ENCODE measurements around the gene NIPBL. TPM values are rescaled to one million over a fixed set of nuclear protein-coding genes. Genes with fewer than 3 reads are reported as not detected.

Gene NIPBL
- total RNA-seq, 1 donor from 2014 or later = 29.6 TPM

DNA sequence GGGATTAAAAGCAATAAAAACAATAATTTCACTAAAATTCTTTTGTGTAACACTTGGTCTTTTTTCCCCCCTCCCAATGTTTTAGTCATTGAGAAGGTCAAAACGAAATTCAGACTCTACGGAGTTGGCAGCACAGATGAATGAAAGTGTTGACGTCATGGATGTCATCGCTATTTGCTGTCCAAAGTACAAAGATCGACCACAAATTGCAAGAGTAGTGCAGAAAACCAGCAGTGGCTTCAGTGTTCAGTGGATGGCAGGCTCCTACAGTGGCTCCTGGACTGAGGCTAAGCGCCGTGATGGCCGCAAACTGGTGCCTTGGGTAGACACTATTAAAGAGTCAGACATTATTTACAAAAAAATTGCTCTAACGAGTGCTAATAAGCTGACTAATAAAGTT, 187.9 kb downstream of the NIPBL start:
- Histone ChIP-seq H3K27ac (no peak overlapping the region), H3K4me1 (no peaks in the 10 kb centered on the region), H3K27me3 (no peaks in the 10 kb centered on the region), H3K36me3 (peaks cover 48 to 53% of the 10 kb centered on the region in 2 donors), H3K4me3 (no peak overlapping the region), H3K9me3 (no peaks in the 10 kb centered on the region)
- DNase-seq (ENCODE audit: low spot score in 2 of 2) = no peak
- TF ChIP-seq, protein P1, sequence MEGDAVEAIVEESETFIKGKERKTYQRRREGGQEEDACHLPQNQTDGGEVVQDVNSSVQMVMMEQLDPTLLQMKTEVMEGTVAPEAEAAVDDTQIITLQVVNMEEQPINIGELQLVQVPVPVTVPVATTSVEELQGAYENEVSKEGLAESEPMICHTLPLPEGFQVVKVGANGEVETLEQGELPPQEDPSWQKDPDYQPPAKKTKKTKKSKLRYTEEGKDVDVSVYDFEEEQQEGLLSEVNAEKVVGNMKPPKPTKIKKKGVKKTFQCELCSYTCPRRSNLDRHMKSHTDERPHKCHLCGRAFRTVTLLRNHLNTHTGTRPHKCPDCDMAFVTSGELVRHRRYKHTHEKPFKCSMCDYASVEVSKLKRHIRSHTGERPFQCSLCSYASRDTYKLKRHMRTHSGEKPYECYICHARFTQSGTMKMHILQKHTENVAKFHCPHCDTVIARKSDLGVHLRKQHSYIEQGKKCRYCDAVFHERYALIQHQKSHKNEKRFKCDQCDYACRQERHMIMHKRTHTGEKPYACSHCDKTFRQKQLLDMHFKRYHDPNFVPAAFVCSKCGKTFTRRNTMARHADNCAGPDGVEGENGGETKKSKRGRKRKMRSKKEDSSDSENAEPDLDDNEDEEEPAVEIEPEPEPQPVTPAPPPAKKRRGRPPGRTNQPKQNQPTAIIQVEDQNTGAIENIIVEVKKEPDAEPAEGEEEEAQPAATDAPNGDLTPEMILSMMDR (IDR thresholded peaks at IDR 0.05) = no peak
- intact Hi-C loops (cut with DNase I) = no loop called here

DNA sequence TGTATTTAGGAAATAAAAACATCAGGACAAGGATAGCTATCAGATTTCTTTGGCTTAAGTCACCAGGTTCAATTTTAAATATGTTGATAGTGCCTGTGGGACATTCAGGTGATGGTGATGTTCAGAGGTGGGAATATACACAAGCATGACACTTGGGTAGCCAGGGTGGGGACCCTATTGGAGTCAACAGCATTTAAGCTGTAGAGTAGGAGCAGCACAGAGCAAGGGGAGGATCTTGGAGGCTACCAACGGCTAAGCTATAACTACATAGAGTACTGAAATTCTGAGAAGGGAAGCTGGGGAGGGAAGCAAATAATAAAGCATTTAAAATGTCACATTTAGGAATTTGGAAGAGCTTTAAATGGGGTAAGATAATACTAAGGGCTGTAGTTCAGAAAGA, 194.9 kb downstream of the NIPBL start:
- Histone ChIP-seq H3K4me1 (no peaks in the 10 kb centered on the region), H3K36me3 (peaks cover 0 to under 1% of the 10 kb centered on the region in 2 donors), H3K4me3 (no peak overlapping the region), H3K27ac (no peak overlapping the region), H3K27me3 (no peaks in the 10 kb centered on the region), H3K9me3 (no peaks in the 10 kb centered on the region)
- DNase-seq (ENCODE audit: low spot score in 2 of 2) = no peak
- TF ChIP-seq, protein P1 (IDR thresholded peaks at IDR 0.05) = no peak
- intact Hi-C loops (cut with DNase I) = no loop called here

DNA sequence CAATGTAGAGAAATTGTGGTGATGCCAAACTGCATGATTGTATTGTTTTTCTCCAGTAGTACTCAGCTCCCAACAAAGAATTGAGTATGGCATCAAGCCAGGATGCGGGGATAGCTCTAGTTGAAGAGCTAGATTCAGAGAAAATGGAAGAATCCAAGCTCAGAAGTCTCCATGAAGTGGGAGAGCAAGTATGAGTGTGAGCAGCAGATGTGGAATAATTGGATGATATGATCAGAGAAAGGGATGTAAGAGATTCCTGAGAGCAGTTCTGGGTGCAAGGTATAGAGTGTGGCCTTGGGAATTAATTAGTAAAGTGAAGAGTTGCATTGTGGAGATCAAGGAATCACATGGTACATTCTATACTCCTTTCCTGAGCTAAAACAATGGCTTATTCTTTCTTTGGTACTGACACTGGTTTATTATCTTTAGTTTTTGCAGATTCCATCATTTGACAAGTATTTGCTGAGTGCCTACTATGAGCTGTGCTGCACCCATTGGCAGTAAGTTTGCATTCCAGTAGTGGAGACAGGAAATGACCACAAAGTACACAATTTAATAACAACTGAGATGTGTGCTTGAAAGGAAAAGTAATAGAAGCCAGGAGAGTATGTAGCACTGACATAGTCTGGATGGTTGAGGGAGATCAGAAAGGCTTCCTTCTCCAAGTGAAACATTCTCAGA, 195.5 kb downstream of the NIPBL start:
- intact Hi-C loops (cut with DNase I) = no loop called here
- TF ChIP-seq, protein P1 (IDR thresholded peaks at IDR 0.05) = no peak
- H3K36me3 ChIP-seq = no peaks in the 10 kb centered on the region
- no peak overlapping the region for H3K27ac ChIP-seq
- H3K27me3 ChIP-seq = no peaks in the 10 kb centered on the region
- H3K4me1 ChIP-seq = no peaks in the 10 kb centered on the region
- DNase-seq (ENCODE audit: low spot score in 2 of 2) = no peak
- H3K4me3 ChIP-seq = no peak overlapping the region
- no peaks in the 10 kb centered on the region for H3K9me3 ChIP-seq

DNA sequence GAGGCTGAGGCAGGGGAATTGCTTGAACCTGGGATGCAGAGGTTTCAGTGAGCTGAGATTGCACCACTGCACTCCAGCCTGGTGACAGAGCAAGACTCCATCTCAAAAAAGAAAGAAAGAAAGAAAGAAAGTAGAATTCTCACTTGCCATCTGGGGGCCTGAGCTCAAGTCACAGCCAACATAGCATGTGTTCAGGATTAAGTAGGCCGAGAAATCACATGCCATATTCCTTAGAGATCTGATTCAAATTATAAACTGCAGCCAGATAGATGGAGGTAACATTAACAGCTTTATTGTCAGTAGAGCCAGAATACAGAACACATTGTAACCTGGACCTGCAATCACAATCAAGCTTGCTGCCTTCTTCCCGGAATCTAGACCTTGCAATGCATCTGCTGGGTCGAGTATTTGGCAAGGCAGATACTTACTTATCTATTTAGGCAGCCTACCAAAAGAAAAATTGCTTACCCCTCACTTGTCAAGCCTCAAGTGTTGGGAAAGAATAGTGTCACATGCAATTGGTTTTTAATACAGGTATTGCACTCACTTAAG, 198.9 kb downstream of the NIPBL start:
- no peak overlapping the region for H3K27ac ChIP-seq
- intact Hi-C loops (cut with DNase I) = no loop called here

DNA sequence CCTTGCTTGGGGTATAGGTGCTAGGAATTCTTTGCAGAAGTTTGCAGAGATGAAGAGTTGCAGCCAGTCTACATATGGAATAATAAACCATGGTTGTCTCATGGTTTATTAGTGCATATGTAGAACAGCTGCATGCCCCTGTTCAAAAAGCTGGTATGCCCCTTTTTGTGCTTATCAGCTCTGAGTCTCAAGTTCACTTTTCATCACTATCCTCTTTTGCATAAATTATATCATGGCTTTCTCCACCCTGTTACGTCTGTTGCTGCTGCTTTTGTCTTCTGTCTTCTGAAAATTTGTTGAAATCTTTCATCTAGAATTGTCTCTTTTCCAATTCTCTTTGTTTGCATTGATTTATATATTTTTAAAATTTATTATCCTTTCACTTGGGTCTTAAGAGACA, 200.6 kb downstream of the NIPBL start:
- Histone ChIP-seq H3K4me1 (no peaks in the 10 kb centered on the region), H3K36me3 (peaks cover 0 to 21% of the 10 kb centered on the region in 2 donors), H3K27me3 (no peaks in the 10 kb centered on the region), H3K27ac (no peak overlapping the region), H3K4me3 (no peak overlapping the region), H3K9me3 (no peaks in the 10 kb centered on the region)
- intact Hi-C loops (cut with DNase I) = no loop called here
- TF ChIP-seq, protein P1 (IDR thresholded peaks at IDR 0.05) = no peak
- no peak for DNase-seq (ENCODE audit: low spot score in 2 of 2)

More for the DNA sequence above, 198.9 kb downstream of the NIPBL start:
- H3K27me3 ChIP-seq = no peaks in the 10 kb centered on the region
- TF ChIP-seq, protein P1 (IDR thresholded peaks at IDR 0.05) = no peak
- H3K9me3 ChIP-seq = no peaks in the 10 kb centered on the region
- no peak overlapping the region for H3K4me3 ChIP-seq
- peaks cover 0 to 18% of the 10 kb centered on the region in 2 donors for H3K36me3 ChIP-seq
- no peak for DNase-seq (ENCODE audit: low spot score in 2 of 2)
- H3K4me1 ChIP-seq = no peaks in the 10 kb centered on the region

Data from ascending aorta (tissue), 2 donors.